ENCODE measurements around the gene HK1. TPM values are rescaled to one million over a fixed set of nuclear protein-coding genes. Genes with fewer than 3 reads are reported as not detected.

The HK1 gene
- total and polyA plus RNA-seq, 7 experiments from 2014 or later: 60.1 to 144 (median 83.8) TPM

DNA sequence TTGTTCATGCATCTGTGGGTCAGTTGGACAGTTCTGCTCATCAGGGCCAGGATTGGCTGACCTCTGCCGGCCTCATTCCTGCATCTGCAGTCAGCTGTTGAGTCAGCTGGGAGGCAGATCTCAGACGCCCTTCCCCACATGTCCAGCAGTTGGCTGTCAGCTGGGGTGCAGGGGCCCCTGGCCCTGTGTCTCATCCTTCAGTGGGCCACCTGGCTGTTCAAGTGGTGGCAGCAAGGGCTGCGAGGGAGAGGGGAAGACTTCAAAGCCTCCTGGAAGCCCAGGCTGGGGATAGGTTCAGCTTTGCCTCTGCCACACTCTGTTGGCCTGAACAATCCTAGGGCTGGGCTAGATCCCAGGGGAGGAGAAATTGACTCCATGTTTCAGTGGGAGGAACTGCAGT is 105.3 kb downstream of the HK1 start:
- ATAC-seq (no peak), DNase-seq (no peak)
- Mint-ChIP-seq H3K27me3 (no peaks in the 10 kb centered on the region), H3K27ac (peak overlapping the region in 4 of 9 donors; percentile 28 to 54 (median 42)), H3K9me3 (no peaks in the 10 kb centered on the region), H3K36me3 (peaks cover 11 to 63% (median 40%) of the 10 kb centered on the region in 5 donors), H3K4me1 (peaks cover 0 to 8% (median 0%) of the 10 kb centered on the region in 7 donors), H3K4me3 (no peak overlapping the region)
- no peak overlapping the region for H3K27ac ChIP-seq (ENCODE audit: low read depth, low read length)
- H3K4me1 ChIP-seq (ENCODE audit: control insufficient read depth in 2 of 2, insufficient read depth in 2 of 2, low read length in 2 of 2): no peaks in the 10 kb centered on the region
- intact Hi-C loops (cut with micrococcal nuclease): no loop called here
- no peaks in the 10 kb centered on the region for H3K9me3 ChIP-seq (ENCODE audit: control insufficient read depth in 2 of 3, low read length in 3 of 3)
- POLR2A ChIA-PET: no interaction called here
- no peaks in the 10 kb centered on the region for H3K27me3 ChIP-seq (ENCODE audit: control insufficient read depth in 2 of 2, insufficient read depth in 2 of 2, low read length in 2 of 2)
- CTCF ChIA-PET: no interaction called here
- no peak overlapping the region for H3K4me3 ChIP-seq (ENCODE audit: low read length)
- peaks cover 18 to 88% (median 23%) of the 10 kb centered on the region in 3 experiments for H3K36me3 ChIP-seq (ENCODE audit: control insufficient read depth in 2 of 3, insufficient read depth in 3 of 3, low read length in 3 of 3)

DNA sequence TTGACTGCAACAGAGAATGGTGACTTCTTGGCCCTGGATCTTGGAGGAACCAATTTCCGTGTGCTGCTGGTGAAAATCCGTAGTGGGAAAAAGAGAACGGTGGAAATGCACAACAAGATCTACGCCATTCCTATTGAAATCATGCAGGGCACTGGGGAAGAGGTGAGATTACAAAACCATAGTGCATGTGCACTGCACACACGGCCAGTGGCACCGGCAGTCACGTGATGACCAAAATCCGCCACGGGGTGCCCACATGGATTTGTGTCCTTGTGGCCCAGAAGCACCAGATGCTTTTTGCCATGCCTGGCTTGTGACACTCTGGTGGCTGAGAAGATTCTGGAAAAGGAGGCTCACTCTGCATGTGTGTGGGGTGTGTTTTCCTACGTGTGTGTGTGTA is 106.0 kb downstream of the HK1 start:
- peaks cover 18 to 94% (median 23%) of the 10 kb centered on the region in 3 experiments for H3K36me3 ChIP-seq (ENCODE audit: control insufficient read depth in 2 of 3, insufficient read depth in 3 of 3, low read length in 3 of 3)
- ChIA-PET POLR2A (interaction anchor here (1.0 to 1.3 kb wide), 2 partner anchors 45 to 67 kb away, joined by 3 read pairs; no protein-coding TSS in a partner anchor), CTCF (no interaction called here)
- H3K27ac ChIP-seq (ENCODE audit: low read depth, low read length): no peak overlapping the region
- H3K4me1 ChIP-seq (ENCODE audit: control insufficient read depth in 2 of 2, insufficient read depth in 2 of 2, low read length in 2 of 2): no peaks in the 10 kb centered on the region
- no peaks in the 10 kb centered on the region for H3K9me3 ChIP-seq (ENCODE audit: control insufficient read depth in 2 of 3, low read length in 3 of 3)
- ATAC-seq (no peak), DNase-seq (no peak)
- intact Hi-C loops (cut with micrococcal nuclease): no loop called here
- H3K4me3 Mint-ChIP-seq: no peak overlapping the region
- no peak overlapping the region for H3K4me3 ChIP-seq (ENCODE audit: low read length)
- no peaks in the 10 kb centered on the region for H3K27me3 ChIP-seq (ENCODE audit: control insufficient read depth in 2 of 2, insufficient read depth in 2 of 2, low read length in 2 of 2)
- H3K27ac Mint-ChIP-seq: peak overlapping the region in 7 of 9 donors; percentile 8 to 54 (median 42)
- H3K4me1 Mint-ChIP-seq: peaks cover 0 to 11% (median 0%) of the 10 kb centered on the region in 7 donors
- H3K27me3 Mint-ChIP-seq: no peaks in the 10 kb centered on the region
- no peaks in the 10 kb centered on the region for H3K9me3 Mint-ChIP-seq
- H3K36me3 Mint-ChIP-seq: peaks cover 11 to 66% (median 44%) of the 10 kb centered on the region in 5 donors

DNA sequence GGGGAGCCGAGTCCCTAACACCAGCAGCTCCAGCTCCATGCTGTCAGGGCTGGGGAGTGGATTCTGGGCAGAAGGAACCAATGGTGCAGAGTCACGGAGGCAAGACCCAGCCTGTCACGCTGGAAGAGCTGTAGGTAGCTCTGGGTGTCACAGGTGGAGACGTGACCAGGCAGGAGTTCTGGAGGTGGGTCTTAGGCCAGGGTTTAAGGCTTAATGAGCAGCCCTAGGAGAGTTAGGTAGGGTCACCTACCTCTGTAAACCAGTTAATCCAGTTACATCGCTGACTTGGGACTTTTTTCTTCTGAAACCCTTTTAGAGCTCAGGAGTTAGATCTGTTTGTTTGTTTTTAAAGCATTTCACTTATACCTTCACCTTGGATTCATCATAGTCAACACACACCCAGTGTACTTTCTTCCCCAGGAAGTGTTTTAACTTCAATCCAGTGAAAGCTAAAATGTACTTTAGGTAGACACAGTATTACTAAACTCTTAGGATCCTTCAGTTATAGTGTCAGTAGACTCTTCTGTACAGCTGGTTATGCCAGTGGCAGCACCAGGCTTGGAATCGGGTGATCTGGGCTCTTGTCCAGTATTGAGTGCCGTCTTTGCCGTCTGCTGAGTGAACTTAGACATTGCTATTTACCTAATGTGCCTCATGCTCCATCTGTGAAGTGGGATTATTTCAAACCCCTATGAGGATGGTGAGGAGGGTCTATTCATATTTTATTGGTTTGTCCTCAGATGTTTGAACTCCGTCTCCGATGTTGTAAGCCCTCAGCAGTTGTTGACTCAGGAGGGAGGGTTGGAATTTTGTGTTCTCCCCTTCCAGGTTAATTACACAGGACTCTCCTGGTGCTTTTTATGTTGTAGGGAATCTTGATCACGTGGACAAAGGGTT is 107.4 kb downstream of the HK1 start:
- POLR2A ChIA-PET: interaction anchor here (0.6 to 1.3 kb wide), 2 partner anchors 46 to 258 kb away, joined by 3 to 5 read pairs; no protein-coding TSS in a partner anchor
- CTCF ChIA-PET: interaction anchor here (0.7 kb wide), 1 partner anchor 12 kb away, joined by 3 read pairs; no protein-coding TSS in a partner anchor
- no peaks in the 10 kb centered on the region for H3K9me3 ChIP-seq (ENCODE audit: control insufficient read depth in 2 of 3, low read length in 3 of 3)
- peaks cover 8 to 56% (median 41%) of the 10 kb centered on the region in 5 donors for H3K36me3 Mint-ChIP-seq
- no peaks in the 10 kb centered on the region for H3K4me1 ChIP-seq (ENCODE audit: control insufficient read depth in 2 of 2, insufficient read depth in 2 of 2, low read length in 2 of 2)
- H3K27me3 ChIP-seq (ENCODE audit: control insufficient read depth in 2 of 2, insufficient read depth in 2 of 2, low read length in 2 of 2): no peaks in the 10 kb centered on the region
- H3K4me3 Mint-ChIP-seq: no peak overlapping the region
- intact Hi-C loops (cut with micrococcal nuclease): no loop called here
- H3K27ac ChIP-seq (ENCODE audit: low read depth, low read length): no peak overlapping the region
- peaks cover 2 to 24% (median 9%) of the 10 kb centered on the region in 7 donors for H3K4me1 Mint-ChIP-seq
- peaks cover 8 to 94% (median 26%) of the 10 kb centered on the region in 3 experiments for H3K36me3 ChIP-seq (ENCODE audit: control insufficient read depth in 2 of 3, insufficient read depth in 3 of 3, low read length in 3 of 3)
- no peaks in the 10 kb centered on the region for H3K27me3 Mint-ChIP-seq
- H3K9me3 Mint-ChIP-seq: no peaks in the 10 kb centered on the region
- H3K4me3 ChIP-seq (ENCODE audit: low read length): no peak overlapping the region
- peak overlapping the region in 4 of 9 donors; percentile 34 to 63 (median 40) for H3K27ac Mint-ChIP-seq
- DNase-seq: no peak
- no peak for ATAC-seq

DNA sequence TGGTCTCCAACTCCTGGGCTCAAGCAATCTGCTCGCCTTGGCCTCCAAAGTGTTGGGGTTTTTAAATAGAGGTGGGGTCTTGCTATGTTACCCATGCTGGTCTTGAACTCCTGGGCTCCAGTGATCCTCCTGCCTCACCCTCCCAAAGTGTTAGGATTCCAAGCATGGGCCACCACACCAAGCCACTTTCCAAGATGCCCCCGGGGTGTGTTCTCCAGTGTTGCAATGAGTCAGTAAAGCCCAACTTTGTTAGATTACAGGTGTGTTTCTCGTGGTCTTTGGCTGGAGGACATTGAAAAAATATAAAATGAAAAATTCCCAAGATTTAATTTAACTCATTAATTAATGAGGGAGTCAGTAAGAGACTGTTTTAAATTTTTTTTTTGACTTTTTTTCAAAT is 109.2 kb downstream of the HK1 start:
- no peak for DNase-seq
- Mint-ChIP-seq H3K27ac (peak overlapping the region in 5 of 9 donors; percentile 31 to 86 (median 55)), H3K4me1 (peaks cover 4 to 35% (median 17%) of the 10 kb centered on the region in 7 donors), H3K4me3 (no peak overlapping the region), H3K36me3 (peaks cover 8 to 53% (median 42%) of the 10 kb centered on the region in 5 donors), H3K9me3 (no peaks in the 10 kb centered on the region), H3K27me3 (no peaks in the 10 kb centered on the region)
- CTCF ChIA-PET: interaction anchor here (1.0 kb wide), 1 partner anchor 149 kb away, joined by 3 read pairs; no protein-coding TSS in a partner anchor
- Histone ChIP-seq H3K4me3 (ENCODE audit: low read length) (no peak overlapping the region), H3K4me1 (ENCODE audit: control insufficient read depth in 2 of 2, insufficient read depth in 2 of 2, low read length in 2 of 2) (peaks cover 4 to 6% of the 10 kb centered on the region in 2 donors), H3K27me3 (ENCODE audit: control insufficient read depth in 2 of 2, insufficient read depth in 2 of 2, low read length in 2 of 2) (no peaks in the 10 kb centered on the region), H3K36me3 (ENCODE audit: control insufficient read depth in 2 of 3, insufficient read depth in 3 of 3, low read length in 3 of 3) (peaks cover 8 to 94% (median 22%) of the 10 kb centered on the region in 3 experiments), H3K9me3 (ENCODE audit: control insufficient read depth in 2 of 3, low read length in 3 of 3) (no peaks in the 10 kb centered on the region), H3K27ac (ENCODE audit: low read depth, low read length) (no peak overlapping the region)
- POLR2A ChIA-PET: no interaction called here
- ATAC-seq: no peak
- intact Hi-C loops (cut with micrococcal nuclease): no loop called here

DNA sequence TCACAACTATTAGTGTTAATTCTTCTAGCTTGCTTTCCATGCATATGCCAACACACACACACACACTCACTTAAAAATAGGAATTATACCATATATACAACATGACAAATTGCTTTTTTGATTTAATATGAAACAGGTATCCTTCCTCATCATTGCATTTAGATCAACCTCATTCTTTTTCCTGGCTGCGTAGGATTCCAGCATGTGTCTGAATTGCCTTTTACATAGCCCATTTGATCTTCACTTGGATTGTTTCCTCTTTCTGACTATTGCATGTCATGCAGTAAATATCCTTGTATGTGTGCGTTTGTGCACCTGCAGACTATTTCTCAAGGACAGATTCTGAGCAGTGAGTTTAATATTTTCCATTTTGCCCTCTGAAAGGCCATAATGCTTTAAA is 110.2 kb downstream of the HK1 start:
- peaks cover 4 to 6% of the 10 kb centered on the region in 2 donors for H3K4me1 ChIP-seq (ENCODE audit: control insufficient read depth in 2 of 2, insufficient read depth in 2 of 2, low read length in 2 of 2)
- intact Hi-C loops (cut with micrococcal nuclease): no loop called here
- DNase-seq (no peak), ATAC-seq (no peak)
- Mint-ChIP-seq H3K4me1 (peaks cover 5 to 37% (median 20%) of the 10 kb centered on the region in 7 donors), H3K27ac (peak overlapping the region in 6 of 9 donors; percentile 6 to 79 (median 52)), H3K9me3 (no peaks in the 10 kb centered on the region), H3K36me3 (peaks cover 8 to 53% (median 44%) of the 10 kb centered on the region in 5 donors), H3K4me3 (no peak overlapping the region), H3K27me3 (no peaks in the 10 kb centered on the region)
- ChIA-PET CTCF (interaction anchor here (1.0 kb wide), 1 partner anchor 150 kb away, joined by 3 read pairs; no protein-coding TSS in a partner anchor), POLR2A (no interaction called here)
- H3K36me3 ChIP-seq (ENCODE audit: control insufficient read depth in 2 of 3, insufficient read depth in 3 of 3, low read length in 3 of 3): peaks cover 4 to 92% (median 18%) of the 10 kb centered on the region in 3 experiments
- H3K4me3 ChIP-seq (ENCODE audit: low read length): no peak overlapping the region
- H3K9me3 ChIP-seq (ENCODE audit: control insufficient read depth in 2 of 3, low read length in 3 of 3): no peaks in the 10 kb centered on the region
- H3K27me3 ChIP-seq (ENCODE audit: control insufficient read depth in 2 of 2, insufficient read depth in 2 of 2, low read length in 2 of 2): no peaks in the 10 kb centered on the region
- no peak overlapping the region for H3K27ac ChIP-seq (ENCODE audit: low read depth, low read length)

DNA sequence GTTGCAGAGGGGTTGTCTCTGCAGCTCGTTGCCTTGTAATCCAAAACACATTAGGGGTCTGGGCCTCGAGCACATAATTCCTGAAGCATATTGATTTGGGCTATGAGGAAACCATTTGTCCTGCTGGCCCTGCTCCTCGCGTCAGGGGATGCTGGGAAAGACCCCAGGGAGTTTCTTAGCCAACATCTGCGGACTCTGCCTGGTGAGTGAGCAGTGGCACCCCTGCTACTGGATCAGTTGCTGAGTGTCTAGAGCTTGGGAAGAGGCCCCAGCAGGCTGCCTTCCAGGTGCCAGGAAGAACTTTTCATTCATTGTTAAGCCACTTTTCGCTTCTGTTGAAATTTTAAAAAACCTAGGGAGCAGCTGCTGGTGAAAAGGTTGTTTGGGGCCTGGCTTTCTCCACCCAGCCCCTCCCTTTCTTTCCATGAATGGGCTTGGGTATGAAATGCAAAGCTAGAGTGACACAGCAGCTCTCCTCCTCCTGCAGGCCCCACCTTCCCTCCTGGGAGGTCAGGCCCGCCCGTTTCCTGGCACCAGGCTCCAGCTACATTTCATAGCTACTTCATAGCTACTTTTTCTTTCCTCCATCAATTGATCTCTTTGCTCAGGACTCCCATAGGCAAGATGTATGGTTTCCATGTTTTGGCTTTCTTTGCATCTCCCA is 111.7 kb downstream of the HK1 start:
- Mint-ChIP-seq H3K4me1 (peaks cover 8 to 35% (median 20%) of the 10 kb centered on the region in 7 donors), H3K4me3 (peak overlapping the region in 1 of 10 donors; percentile 58), H3K9me3 (no peaks in the 10 kb centered on the region), H3K36me3 (peaks cover 3 to 48% (median 36%) of the 10 kb centered on the region in 5 donors), H3K27ac (peak overlapping the region; percentile 13 to 74 (median 68)), H3K27me3 (no peaks in the 10 kb centered on the region)
- no peak for DNase-seq
- H3K4me3 ChIP-seq (ENCODE audit: low read length): no peak overlapping the region
- H3K9me3 ChIP-seq (ENCODE audit: control insufficient read depth in 2 of 3, low read length in 3 of 3): no peaks in the 10 kb centered on the region
- POLR2A ChIA-PET: interaction anchor here (0.6 to 1.4 kb wide), 5 partner anchors 41 to 442 kb away, joined by 3 to 4 read pairs (median 3); no protein-coding TSS in a partner anchor
- no peaks in the 10 kb centered on the region for H3K27me3 ChIP-seq (ENCODE audit: control insufficient read depth in 2 of 2, insufficient read depth in 2 of 2, low read length in 2 of 2)
- CTCF ChIA-PET: interaction anchor here (0.6 to 5.8 kb wide), 9 partner anchors 9 to 161 kb away, joined by 3 to 54 read pairs (median 4); no protein-coding TSS in a partner anchor
- intact Hi-C loops (cut with micrococcal nuclease): loop anchor here (5.0 kb wide), 2 partner anchors 383 to 403 kb away; partner anchors contain the start of gene KIFBP (in 2 of the 2)
- H3K36me3 ChIP-seq (ENCODE audit: control insufficient read depth in 2 of 3, insufficient read depth in 3 of 3, low read length in 3 of 3): peaks cover 7 to 92% (median 11%) of the 10 kb centered on the region in 3 experiments
- ATAC-seq: no peak
- H3K4me1 ChIP-seq (ENCODE audit: control insufficient read depth in 2 of 2, insufficient read depth in 2 of 2, low read length in 2 of 2): peaks cover 4 to 6% of the 10 kb centered on the region in 2 donors
- H3K27ac ChIP-seq (ENCODE audit: low read depth, low read length): peak overlapping the region; percentile 39

All from naive thymus-derived CD4-positive, alpha-beta T cell (primary cell).